Renal pelvis (tissue), 4 donors: ENCODE data around the gene KBTBD7. TPM values are rescaled to one million over a fixed set of nuclear protein-coding genes. Genes with fewer than 3 reads are reported as not detected.

Experiments
- DNase-seq: peaks from one replicate; pipeline ENCODE4 v3.0.0-alpha.2; 2013
- polyA plus RNA-seq, 3 donors: library from polyadenylated mRNA; unstranded; fragments of 120-200 nt; gene quantifications; one replicate each; pipeline ENCODE4 v1.2.1, GENCODE V29; 2013; ENCODE audit not compliant: insufficient read length in 3 of 3

KBTBD7 gene
- polyA plus RNA-seq, 3 donors, result 17.6 to 19.4 (median 19.1) TPM

- DNase-seq, result no peak
These were observed 49.0 kb downstream of the KBTBD7 start for GRCh38 chr13:41145136-41145908.

GRCh38 chr13:41144576-41144975 lies 49.8 kb downstream of the KBTBD7 start:
- DNase-seq, result no peak

Other genes with a start within 250 kb of the KBTBD7 start
- 10 to 100 TPM; 48.9 to 51.7 (median 51.5) TPM for gene ELF1, start 175.3 kb downstream of the KBTBD7 start, polyA plus RNA-seq
- gene WBP4, start 133.1 kb downstream of the KBTBD7 start, polyA plus RNA-seq, result 10 to 100 TPM; 21.7 to 23.5 (median 21.7) TPM
- 10 to 100 TPM; 17.0 to 18.2 (median 17.1) TPM for gene KBTBD6, start 61.8 kb downstream of the KBTBD7 start, polyA plus RNA-seq
- 10 to 100 TPM; 12.9 to 23.8 (median 18.0) TPM for gene MTRF1, start 69.0 kb upstream of the KBTBD7 start, polyA plus RNA-seq
- gene NAA16, start 116.7 kb upstream of the KBTBD7 start, polyA plus RNA-seq, result 10 to 100 TPM; 24.0 to 47.8 (median 38.5) TPM